H7 (cell line): ENCODE data around the gene SSR4. TPM values are rescaled to one million over a fixed set of nuclear protein-coding genes. Genes with fewer than 3 reads are reported as not detected.

Experiments used
- DNase-seq: peaks from one replicate; pipeline ENCODE4 v3.0.0; 2012
- H3K27me3 ChIP-seq: 2 replicates; pipeline ENCODE4 v1.6.0; 2011; ENCODE audit warnings: mild to moderate bottlenecking, low read length; ENCODE audit not compliant: control insufficient read depth, insufficient read depth
- H3K36me3 ChIP-seq: replicated peaks from 2 replicates; pipeline ENCODE4 v1.5.1; 2011; ENCODE audit warnings: low read length; ENCODE audit not compliant: control insufficient read depth, insufficient read depth
- H3K4me3 ChIP-seq: 2 replicates; pipeline ENCODE4 v1.5.1; 2011; ENCODE audit warnings: low read depth, mild to moderate bottlenecking, control low read depth, low read length, moderate library complexity; ENCODE audit not compliant: insufficient read depth
- total RNA-seq: library from RNA; depleted of rRNA; stranded (reverse); fragments of >200 nt; shearing (Covaris generic); gene quantifications from 2 replicates; pipeline ENCODE4 v1.2.3, GENCODE V29; 2014

Gene SSR4
- total RNA-seq, 1 experiment from 2014 or later, result 198 TPM

- Histone ChIP-seq H3K27me3 (no peaks in the 10 kb centered on the region), H3K4me3 (no peak overlapping the region), H3K36me3 (no peaks in the 10 kb centered on the region)
- peak; percentile 57 for DNase-seq
These were observed 19.7 kb upstream of the SSR4 start for GRCh38 chrX:153774576-153775292.

GRCh38 chrX:153775293-153776119, 19.0 kb upstream of the SSR4 start:
- H3K27me3 ChIP-seq, result no peaks in the 10 kb centered on the region
- peak; percentile 61 for DNase-seq
- H3K4me3 ChIP-seq, result no peak overlapping the region
- no peaks in the 10 kb centered on the region for H3K36me3 ChIP-seq

- Histone ChIP-seq H3K4me3 (no peak overlapping the region), H3K36me3 (no peaks in the 10 kb centered on the region), H3K27me3 (no peaks in the 10 kb centered on the region)
- DNase-seq, result peak; percentile 59
These were observed 18.3 kb upstream of the SSR4 start for GRCh38 chrX:153776120-153776599.

- DNase-seq, result peak; percentile 75
- Histone ChIP-seq H3K36me3 (no peaks in the 10 kb centered on the region), H3K4me3 (no peak overlapping the region), H3K27me3 (no peaks in the 10 kb centered on the region)
These were observed 17.8 kb upstream of the SSR4 start for GRCh38 chrX:153776611-153777045.

- Histone ChIP-seq H3K4me3 (no peak overlapping the region), H3K27me3 (no peaks in the 10 kb centered on the region)
These were observed 17.0 kb upstream of the SSR4 start for GRCh38 chrX:153777261-153778090.

GRCh38 chrX:153778181-153778580, 16.3 kb upstream of the SSR4 start:
- no peaks in the 10 kb centered on the region for H3K27me3 ChIP-seq
- peak; percentile 63 for DNase-seq
- H3K36me3 ChIP-seq, result no peaks in the 10 kb centered on the region
- no peak overlapping the region for H3K4me3 ChIP-seq

More at GRCh38 chrX:153777261-153778090, 17.0 kb upstream of the SSR4 start:
- peak; percentile 62 for DNase-seq
- H3K36me3 ChIP-seq, result no peaks in the 10 kb centered on the region

GRCh38 chrX:153778684-153779101, 15.8 kb upstream of the SSR4 start:
- Histone ChIP-seq H3K36me3 (no peaks in the 10 kb centered on the region), H3K4me3 (no peak overlapping the region), H3K27me3 (no peaks in the 10 kb centered on the region)
- no peak for DNase-seq

GRCh38 chrX:153779891-153780677, 14.4 kb upstream of the SSR4 start:
- no peak for DNase-seq
- Histone ChIP-seq H3K36me3 (no peaks in the 10 kb centered on the region), H3K27me3 (no peaks in the 10 kb centered on the region), H3K4me3 (no peak overlapping the region)

GRCh38 chrX:153780678-153781427, 13.6 kb upstream of the SSR4 start, which contains the start of gene SRPK3:
TSS of gene SRPK3 (plus strand) at chrX:153781041. CDS start at chrX:153781087, 46 bp downstream.
- Histone ChIP-seq H3K4me3 (no peak within 1 kb of the TSS), H3K36me3 (no peaks in the 10 kb centered on the region), H3K27me3 (no peaks in the 10 kb centered on the region)
- no peak for DNase-seq

GRCh38 chrX:153781428-153782047, 12.9 kb upstream of the SSR4 start:
- DNase-seq, result no peak
- Histone ChIP-seq H3K36me3 (no peaks in the 10 kb centered on the region), H3K4me3 (no peak overlapping the region), H3K27me3 (no peaks in the 10 kb centered on the region)

GRCh38 chrX:153782313-153782712, 12.2 kb upstream of the SSR4 start:
- peak; percentile 85 for DNase-seq
- Histone ChIP-seq H3K27me3 (no peaks in the 10 kb centered on the region), H3K36me3 (no peaks in the 10 kb centered on the region; the same call in 1 of the 2 replicates), H3K4me3 (no peak overlapping the region)

GRCh38 chrX:153782871-153783270, 11.6 kb upstream of the SSR4 start:
- no peaks in the 10 kb centered on the region; the same call in 1 of the 2 replicates for H3K36me3 ChIP-seq
- no peaks in the 10 kb centered on the region for H3K27me3 ChIP-seq
- no peak overlapping the region for H3K4me3 ChIP-seq
- DNase-seq, result no peak
